MM.1S (cell line): ENCODE results near the gene SLC9B1.
"Not testable (repeated sequence)": the region's sequence is repeated elsewhere in the genome, so short reads cannot be mapped to it uniquely, and the experiment has no call there.

ENCODE experiments used
- EZH2 ChIP-seq: fragments of 300-600 bp; sonication (generic); optimal IDR thresholded peaks from 2 replicates; pipeline ENCODE3; 2017; ENCODE audit warnings: low read depth, mild to moderate bottlenecking, antibody characterized with exemption, low read length, mixed read lengths
- EZH2phosphoT487 ChIP-seq: fragments of 300-600 bp; sonication (generic); IDR thresholded peaks from 2 replicates; pipeline ENCODE4 v1.6.1; 2018; ENCODE audit warnings: antibody characterized with exemption, low read length
- TF ChIP-seq, protein P1 (sequence below): fragments of 300-600 bp; sonication (generic); IDR thresholded peaks from 2 replicates; pipeline ENCODE4 v1.5.1; 2016; ENCODE audit warnings: antibody characterized with exemption, low read length, mixed read lengths

DNA sequence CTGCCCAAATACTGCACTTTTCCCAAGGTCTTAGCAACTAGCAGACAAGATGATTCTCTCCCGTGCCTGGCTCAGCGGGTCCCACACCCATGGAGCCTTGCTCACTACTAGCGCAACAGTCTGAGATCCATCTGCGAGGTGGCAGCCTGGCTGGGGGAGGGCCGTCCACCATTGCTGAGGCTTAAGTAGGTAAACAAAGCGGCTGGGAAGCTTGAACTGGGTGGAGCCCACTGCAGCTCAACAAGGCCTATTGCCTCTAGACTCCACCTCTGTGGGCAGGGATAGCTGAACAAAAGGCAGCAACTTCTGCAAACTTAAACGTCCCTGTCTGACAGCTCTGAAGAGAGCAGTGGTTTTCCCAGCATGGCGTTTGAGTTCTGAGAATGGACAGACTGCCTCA is 99.8 kb downstream of the SLC9B1 start:
- not testable (repeated sequence) for TF ChIP-seq EZH2phosphoT487, EZH2
- TF ChIP-seq, protein P1, sequence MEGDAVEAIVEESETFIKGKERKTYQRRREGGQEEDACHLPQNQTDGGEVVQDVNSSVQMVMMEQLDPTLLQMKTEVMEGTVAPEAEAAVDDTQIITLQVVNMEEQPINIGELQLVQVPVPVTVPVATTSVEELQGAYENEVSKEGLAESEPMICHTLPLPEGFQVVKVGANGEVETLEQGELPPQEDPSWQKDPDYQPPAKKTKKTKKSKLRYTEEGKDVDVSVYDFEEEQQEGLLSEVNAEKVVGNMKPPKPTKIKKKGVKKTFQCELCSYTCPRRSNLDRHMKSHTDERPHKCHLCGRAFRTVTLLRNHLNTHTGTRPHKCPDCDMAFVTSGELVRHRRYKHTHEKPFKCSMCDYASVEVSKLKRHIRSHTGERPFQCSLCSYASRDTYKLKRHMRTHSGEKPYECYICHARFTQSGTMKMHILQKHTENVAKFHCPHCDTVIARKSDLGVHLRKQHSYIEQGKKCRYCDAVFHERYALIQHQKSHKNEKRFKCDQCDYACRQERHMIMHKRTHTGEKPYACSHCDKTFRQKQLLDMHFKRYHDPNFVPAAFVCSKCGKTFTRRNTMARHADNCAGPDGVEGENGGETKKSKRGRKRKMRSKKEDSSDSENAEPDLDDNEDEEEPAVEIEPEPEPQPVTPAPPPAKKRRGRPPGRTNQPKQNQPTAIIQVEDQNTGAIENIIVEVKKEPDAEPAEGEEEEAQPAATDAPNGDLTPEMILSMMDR, result not testable (repeated sequence)
